GM19043 (cell line): ENCODE measurements around the gene CACNA1A.
"Not testable (repeated sequence)": the region's sequence is repeated elsewhere in the genome, so short reads cannot be mapped to it uniquely, and the experiment has no call there.

ENCODE experiments used
- ATAC-seq: cut with Tn5 transposase; IDR thresholded peaks from one replicate; pipeline ENCODE4 v1.9.1; 2021; ENCODE audit warnings: low read depth; ENCODE audit not compliant: unreplicated experiment

Gene CACNA1A

DNA sequence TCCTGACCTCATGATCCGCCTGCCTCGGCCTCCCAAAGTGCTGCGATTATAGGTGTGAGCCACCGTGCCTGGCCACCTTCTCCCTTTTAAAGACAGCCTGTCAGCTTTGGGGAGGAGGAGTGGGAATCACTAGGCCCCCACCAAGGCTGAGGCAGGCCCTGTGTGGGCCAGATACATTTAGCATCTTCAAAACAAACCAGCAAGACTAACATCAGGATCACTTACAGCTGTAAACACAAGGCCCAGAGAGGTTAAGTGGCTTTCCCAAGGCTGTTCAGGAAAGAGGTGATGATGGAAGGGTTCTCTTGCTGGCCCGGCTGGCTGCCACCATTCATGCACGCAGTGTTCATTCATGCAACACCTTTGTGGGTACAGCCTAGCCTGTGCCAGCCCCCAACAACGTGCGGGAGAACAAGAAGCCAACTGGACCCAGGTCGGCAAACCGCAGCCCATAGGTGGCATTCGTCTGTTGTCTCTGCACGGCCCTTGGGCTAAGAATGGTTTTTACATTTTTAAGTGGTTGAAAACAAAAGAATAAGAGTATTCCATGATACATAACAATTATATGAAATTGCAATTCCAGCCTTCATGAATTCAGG, 333.0 kb downstream of the CACNA1A start:
- ATAC-seq, result no peak

DNA sequence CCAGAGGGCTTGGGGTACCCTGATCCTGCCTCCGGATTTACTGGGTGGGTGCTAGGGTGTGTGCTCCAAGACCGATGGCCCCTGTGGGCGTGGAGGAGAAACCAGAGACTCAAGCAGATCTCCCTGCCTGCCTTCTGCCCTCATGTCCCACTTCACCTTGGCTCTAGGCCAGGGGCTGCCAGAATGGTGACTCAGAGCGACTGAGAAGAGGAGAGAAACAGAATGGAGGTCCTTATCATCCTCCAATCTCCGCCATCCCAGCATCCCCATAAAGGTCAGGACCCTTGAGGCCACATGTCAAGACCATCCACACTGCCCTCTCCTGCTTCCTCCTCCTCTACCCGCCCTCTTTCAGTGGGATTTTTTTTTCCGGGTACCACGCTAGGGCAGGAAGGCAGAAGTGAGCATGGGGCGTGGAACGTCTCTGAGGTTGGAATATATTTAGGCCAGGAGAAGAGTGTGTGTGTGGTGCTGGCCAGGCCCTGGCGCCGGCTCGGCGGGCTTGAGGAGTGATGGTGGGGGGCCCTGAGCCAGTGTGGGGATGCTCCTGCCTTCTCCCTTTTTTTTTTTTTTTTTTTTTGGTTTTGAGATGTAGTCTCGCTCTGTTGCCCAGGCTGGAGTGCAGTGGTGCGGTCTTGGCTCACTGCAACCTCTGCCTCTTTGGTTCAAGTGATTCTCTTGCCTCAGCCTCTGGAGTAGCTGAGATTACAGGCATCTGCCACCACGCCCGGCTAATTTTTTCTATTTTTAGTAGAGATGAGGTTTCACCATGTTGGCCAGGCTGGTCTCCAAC, 333.7 kb downstream of the CACNA1A start:
- ATAC-seq, result no peak

DNA sequence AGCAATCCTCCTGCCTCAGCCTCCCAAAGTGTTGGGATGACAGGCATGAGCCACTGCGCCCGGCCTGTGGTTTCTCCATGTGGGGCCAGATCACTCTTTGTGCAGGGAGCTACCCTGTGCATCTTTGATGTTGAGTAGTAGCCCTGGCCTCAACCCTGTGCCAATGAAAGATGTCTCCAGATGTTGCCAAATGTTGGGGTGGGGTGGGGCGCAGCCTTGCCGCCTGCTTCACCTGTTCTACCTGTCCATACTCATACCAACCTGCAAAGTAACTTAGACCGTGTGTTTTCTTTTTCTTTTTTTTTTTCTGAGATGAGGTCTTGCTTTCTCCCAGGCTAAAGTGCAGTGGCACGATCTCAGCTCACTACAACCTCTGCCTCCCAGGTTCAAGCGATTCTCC, 335.1 kb downstream of the CACNA1A start:
- ATAC-seq, result no peak

DNA sequence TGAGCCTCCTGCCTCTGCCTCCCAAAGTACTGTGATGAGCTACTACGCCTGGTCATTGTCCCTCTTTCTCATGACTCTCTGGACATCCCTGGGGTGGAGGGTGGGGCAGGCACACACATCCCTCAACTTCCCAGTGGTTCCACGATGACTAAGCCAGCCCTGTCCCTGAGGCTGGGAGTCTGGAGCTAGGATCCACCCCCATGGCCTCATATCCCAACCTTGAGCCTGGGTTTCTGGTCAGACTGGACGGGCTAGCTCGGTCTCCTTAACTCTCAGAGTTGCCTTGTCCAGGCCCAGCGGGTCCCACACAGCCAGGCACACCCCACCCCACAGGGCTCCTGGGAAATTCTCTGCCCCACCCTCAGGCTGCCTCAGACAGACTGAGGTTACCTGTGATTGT, 336.5 kb downstream of the CACNA1A start:
- ATAC-seq, result no peak

DNA sequence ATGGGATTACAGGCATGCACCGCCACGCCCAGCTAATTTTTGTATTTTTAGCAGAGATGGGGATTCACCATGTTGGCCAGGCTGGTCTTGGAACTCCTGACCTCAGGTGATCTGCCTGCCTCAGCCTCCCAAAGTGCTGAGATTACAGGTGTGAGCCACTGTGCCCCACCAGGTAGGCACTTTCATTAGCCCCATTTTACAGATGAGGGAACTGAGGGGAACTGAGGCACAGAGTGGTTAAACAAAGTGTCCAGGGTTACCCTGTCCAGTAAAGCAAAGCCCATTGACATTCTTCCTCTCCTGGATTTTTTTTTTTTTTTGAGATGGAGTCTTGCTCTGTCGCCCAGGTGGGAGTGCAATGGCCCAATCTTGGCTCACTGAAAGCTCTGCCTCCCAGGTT, 340.1 kb downstream of the CACNA1A start:
- not testable (repeated sequence) for ATAC-seq

DNA sequence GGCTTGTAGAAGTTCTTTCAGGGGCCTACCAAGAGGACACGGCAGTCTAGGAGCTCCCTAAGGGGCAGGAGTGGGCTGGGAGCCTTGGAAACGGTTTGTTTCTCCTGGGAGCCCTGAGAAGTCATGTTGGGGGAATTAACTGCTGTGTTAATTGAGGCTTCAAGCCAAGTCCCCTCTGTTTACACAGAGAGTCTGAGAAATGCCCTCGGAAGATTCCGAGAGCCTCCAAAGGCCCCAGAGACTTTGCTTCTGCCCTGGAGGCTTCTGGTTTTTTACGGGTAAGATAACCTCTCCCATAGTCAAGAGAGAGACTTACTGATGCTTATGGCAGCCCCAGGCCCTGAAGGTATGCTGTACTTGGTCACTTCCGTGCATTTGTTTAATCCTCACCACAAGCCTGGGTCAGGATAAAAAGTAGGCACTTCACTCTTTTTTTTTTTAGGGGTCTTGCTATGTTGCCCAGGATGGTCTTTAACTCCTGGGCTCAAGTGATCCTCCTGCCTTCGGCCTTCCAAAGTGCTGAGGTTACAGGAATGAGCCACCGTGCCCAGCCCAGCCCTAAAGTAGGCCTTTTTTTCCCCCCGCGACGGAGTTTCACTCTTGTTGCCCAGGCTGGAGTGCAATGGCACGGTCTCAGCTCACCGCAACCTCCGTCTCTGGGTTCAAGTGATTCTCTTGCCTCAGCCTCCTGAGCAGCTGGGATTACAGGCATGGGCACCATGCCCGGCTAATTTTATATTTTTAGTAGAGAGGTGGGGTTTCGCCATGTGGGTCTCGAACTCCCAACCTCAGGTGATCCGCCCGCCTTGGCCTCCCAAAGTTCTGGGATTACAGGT, 340.9 kb downstream of the CACNA1A start:
- no peak for ATAC-seq

DNA sequence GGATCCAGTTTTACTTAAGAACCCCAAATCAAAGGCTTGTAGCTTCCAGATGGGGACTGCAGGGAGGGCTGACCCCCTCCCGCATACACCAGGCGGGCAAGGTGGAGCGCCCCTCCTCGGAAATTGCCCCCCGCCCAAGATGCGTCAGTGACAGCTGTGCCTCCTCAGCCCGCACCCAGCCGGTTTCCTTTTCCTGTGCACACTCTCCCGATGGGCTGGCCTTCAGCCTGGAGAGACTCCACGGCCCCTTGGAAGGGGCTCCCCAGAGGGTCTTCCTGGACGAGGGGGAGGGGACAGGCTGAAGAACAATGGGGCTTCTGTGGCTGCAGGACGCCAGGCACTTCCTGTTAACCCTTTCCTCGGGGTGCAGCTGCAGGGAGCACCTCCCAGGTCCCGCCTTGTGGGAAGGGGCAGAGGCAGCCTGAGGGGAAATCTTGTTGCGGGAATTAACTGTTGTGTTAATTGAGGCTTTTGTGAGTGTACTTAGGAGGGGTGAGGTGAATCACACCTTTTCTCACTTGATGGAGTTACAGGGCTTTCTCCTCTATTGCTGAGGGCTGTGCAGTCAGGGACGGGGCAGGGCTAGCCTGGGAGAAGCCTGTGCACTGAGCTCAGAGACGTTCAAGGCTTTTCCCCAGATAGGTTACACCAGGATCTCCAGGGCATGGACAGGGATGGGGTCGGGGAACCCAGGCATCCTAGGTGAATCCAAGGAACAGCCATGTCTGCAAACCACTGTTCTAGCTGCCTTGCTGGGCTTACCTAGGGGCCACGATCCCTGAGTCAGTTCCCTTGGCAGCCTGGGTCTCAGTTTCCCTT, 341.7 kb downstream of the CACNA1A start:
- ATAC-seq, result no peak

DNA sequence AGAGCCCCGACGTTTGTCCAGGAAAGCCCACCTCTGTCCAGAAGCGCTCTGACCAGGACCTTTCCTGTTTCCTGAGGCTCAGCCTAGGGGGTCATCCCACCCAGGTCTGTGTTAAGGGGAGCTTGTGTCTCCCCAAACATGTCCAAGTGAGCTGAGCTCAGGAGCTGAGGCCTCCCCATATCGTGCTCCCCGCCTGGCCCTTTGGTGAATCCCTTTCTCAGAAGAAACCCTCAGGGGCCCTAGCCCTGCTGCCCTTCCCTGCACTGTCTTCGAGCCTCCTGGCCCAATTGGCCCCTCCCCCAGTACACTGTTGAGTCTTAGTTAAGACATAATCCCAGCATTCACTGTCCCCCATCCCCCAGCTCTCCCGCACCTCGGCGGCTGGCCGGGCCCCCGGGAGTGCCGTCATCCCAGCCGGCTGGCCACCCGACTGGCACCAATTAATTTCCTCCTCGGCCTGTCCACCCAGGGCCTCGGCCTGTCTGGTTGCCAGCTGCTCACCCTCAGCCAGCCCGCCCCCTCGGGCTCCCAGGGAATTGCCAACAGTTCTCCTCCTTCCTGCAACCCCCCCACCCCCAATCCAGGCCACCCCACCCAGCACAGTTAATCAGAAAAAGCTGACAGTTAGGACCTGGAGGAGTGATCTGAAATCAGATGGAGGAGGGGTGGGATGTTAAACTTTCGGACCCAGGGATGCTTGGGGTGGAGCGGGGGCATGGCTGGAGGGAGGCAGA, 342.5 kb downstream of the CACNA1A start:
- no peak for ATAC-seq

DNA sequence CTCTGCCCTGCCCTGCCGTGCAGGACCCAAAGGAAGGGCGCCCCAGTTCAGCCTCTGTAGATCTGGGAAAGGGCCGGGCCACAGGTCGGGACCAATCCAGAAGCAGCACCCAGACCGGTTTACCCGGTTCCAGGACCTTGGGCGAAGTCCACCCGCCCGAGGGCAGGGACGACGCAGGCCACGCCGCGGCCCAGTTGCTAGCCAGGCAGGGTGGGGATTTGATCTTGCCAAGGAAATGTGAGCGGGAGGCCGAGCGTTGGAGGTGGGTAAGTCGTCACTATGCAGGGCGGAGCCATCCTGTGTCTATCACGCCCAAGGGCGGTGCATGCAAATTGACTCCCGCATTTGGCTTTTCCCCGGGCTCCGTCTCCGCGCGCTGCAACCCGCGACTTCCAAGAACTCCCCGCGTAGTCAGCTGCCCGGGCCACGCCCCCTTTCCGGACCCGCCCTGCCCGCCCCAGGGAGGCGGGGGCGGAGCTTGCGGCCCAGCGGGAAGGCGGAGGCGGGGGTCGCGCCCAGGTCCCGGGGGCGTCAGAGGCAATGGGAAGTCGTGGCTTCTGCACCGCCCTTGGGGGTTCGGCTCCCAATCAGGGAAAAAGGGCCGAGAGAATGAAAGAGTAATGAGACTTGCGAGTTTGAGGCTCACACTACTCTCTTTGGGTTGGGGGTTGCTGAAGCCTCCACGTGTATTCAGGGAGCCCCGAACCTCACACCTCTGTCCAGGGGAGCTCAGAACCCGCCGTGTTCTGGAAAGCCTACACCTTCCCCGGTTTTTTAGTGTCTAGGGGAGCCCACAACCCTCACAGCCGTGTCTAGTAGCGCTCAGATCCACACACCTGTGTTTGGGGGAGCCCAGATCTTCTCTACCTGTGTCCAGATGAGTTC, 343.3 kb downstream of the CACNA1A start:
- ATAC-seq, result no peak

DNA sequence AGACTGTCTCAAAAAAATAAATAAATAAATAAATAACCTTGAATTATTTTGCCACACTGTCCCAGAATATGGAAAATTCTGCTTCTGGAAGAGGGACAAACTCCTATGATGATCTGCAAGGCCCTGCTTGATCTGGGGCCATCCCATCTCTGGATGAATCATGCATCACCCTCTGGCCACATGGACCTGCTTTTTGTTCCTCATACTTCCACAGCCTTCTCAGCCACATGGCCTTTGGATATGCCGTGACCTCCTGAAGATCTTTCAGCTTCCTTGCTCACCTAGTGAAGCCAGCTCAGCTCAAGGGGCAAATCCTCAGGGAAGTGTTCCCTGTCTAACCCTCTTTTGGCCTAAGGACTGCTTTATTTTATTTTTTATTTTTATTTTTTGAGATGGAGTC, 345.7 kb downstream of the CACNA1A start:
- ATAC-seq, result no peak

DNA sequence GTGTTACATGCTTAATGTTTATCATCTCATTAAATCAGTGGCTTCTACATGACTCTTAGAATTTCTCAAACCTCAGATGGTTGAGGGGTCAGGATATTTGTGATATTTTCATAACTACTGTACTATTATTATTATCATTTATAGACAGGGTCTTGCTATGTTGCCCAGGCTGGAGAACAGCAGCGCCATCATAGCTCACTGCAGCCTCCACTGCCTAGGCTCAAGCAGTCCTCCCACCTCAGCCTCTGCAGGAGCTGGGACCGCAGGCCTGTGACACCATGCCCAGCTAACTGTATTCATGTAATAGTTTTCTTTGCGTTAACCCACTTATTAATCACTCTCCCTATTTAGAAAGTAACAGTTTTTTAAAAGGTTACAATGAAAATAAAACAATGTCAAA, 346.6 kb downstream of the CACNA1A start:
- no peak for ATAC-seq
